ENCODE measurements around the gene TC2N. TPM values are rescaled to one million over a fixed set of nuclear protein-coding genes. Genes with fewer than 3 reads are reported as not detected.

TC2N gene
- total RNA-seq, 2 donors from 2014 or later: 17.3 to 19.5 TPM

DNA sequence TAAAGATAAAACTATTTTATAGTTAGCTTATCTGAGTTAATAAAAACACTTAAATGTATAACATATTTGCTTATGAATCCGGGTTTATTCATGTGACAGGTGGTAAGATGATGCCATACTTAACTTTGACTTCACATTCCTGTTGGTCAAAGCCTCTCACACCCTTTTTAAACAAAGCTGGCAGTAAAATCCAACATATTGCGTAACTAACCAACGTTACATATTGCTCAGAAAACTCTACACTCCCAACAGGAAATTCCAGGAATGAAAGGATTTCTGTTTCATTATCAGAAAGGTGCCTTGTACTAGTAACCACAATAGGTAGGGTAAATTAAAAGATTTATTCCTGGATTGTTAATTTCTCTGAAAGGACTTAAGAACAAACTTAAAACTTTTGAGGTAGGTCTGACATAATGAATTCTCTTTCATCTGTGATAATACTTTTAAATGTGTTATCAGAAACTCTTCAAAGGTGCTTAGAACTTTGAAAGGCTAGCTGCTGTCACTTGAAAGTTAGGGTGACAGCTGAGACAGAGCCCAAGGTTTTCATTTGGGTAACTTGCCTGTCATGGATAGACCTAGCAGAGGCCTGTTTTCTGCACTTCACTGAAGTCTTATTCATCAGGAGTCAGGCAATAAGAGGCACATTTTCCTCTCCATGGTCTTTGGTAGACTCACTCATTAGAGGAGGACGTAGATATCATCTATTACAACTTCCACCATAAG, 111.6 kb downstream of the TC2N start:
- H3K4me1 Mint-ChIP-seq: peaks cover 19% of the 10 kb centered on the region
- no peaks in the 10 kb centered on the region for H3K36me3 ChIP-seq (ENCODE audit: control insufficient read depth, insufficient read depth, low read length)
- TF ChIP-seq, protein P1, sequence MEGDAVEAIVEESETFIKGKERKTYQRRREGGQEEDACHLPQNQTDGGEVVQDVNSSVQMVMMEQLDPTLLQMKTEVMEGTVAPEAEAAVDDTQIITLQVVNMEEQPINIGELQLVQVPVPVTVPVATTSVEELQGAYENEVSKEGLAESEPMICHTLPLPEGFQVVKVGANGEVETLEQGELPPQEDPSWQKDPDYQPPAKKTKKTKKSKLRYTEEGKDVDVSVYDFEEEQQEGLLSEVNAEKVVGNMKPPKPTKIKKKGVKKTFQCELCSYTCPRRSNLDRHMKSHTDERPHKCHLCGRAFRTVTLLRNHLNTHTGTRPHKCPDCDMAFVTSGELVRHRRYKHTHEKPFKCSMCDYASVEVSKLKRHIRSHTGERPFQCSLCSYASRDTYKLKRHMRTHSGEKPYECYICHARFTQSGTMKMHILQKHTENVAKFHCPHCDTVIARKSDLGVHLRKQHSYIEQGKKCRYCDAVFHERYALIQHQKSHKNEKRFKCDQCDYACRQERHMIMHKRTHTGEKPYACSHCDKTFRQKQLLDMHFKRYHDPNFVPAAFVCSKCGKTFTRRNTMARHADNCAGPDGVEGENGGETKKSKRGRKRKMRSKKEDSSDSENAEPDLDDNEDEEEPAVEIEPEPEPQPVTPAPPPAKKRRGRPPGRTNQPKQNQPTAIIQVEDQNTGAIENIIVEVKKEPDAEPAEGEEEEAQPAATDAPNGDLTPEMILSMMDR (conservative IDR thresholded peaks at IDR 0.05): no peak
- no peaks in the 10 kb centered on the region for H3K27me3 Mint-ChIP-seq (ENCODE audit: insufficient read depth)
- no peak overlapping the region for H3K9ac ChIP-seq (ENCODE audit: extremely low read depth, low read length, poor library complexity, severe bottlenecking)
- H3K27ac ChIP-seq (ENCODE audit: low read depth, low read length): no peak overlapping the region
- DNase-seq: no peak
- no peaks in the 10 kb centered on the region for H3K9me3 ChIP-seq (ENCODE audit: control insufficient read depth, low read length)
- no peak overlapping the region for H3K4me3 ChIP-seq (ENCODE audit: low read length)
- no peak overlapping the region for H3K4me3 Mint-ChIP-seq
- H3K27me3 ChIP-seq (ENCODE audit: control insufficient read depth, insufficient read depth, low read length, poor library complexity, severe bottlenecking): no peaks in the 10 kb centered on the region
- no peak overlapping the region for H3K27ac Mint-ChIP-seq
- H3K4me1 ChIP-seq (ENCODE audit: control insufficient read depth, insufficient read depth, low read length): peaks cover 6% of the 10 kb centered on the region
- peaks cover 6% of the 10 kb centered on the region for H3K9me3 Mint-ChIP-seq
- WGBS, 2 experiments (ENCODE audit: insufficient coverage in 1 of 2, insufficient read length in 1 of 2): 0 to 58% methylated on average over 1 to 4 of the region's 4 CpGs
- H3K36me3 Mint-ChIP-seq (ENCODE audit: low read depth): peaks cover 5% of the 10 kb centered on the region

DNA sequence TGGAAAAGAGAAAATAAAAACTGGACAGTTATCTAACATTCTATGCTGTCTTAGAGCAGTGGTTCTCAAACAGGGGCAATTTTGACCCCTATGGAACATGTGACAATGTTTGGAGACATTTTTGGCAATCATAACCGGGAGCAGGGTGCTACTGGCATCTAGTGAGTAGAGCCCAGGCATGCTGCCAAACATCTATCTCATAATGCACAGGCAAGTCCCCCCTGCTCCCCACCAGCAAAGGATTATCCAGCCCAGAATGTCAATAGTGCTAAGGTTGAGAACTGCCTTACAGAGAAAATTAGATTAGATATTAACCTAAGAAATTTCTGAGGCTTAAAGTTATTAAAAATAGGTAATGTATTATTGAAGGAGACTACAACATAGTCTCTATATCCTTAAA, 112.5 kb downstream of the TC2N start:
- Histone ChIP-seq H3K9ac (ENCODE audit: extremely low read depth, low read length, poor library complexity, severe bottlenecking) (no peak overlapping the region), H3K9me3 (ENCODE audit: control insufficient read depth, low read length) (no peaks in the 10 kb centered on the region), H3K4me3 (ENCODE audit: low read length) (no peak overlapping the region), H3K27me3 (ENCODE audit: control insufficient read depth, insufficient read depth, low read length, poor library complexity, severe bottlenecking) (no peaks in the 10 kb centered on the region), H3K36me3 (ENCODE audit: control insufficient read depth, insufficient read depth, low read length) (no peaks in the 10 kb centered on the region), H3K27ac (ENCODE audit: low read depth, low read length) (no peak overlapping the region), H3K4me1 (ENCODE audit: control insufficient read depth, insufficient read depth, low read length) (peaks cover 6% of the 10 kb centered on the region)
- Mint-ChIP-seq H3K36me3 (ENCODE audit: low read depth) (peaks cover 3% of the 10 kb centered on the region), H3K27me3 (ENCODE audit: insufficient read depth) (no peaks in the 10 kb centered on the region), H3K27ac (no peak overlapping the region), H3K9me3 (no peaks in the 10 kb centered on the region), H3K4me1 (peaks cover 19% of the 10 kb centered on the region), H3K4me3 (no peak overlapping the region)
- DNase-seq: no peak
- 100% methylated on average over 1 of the region's 1 CpG; no CpG with 5 or more reads in 1 of the 2 experiments for WGBS, 2 experiments (ENCODE audit: insufficient coverage in 1 of 2, insufficient read length in 1 of 2)
- TF ChIP-seq, protein P1 (conservative IDR thresholded peaks at IDR 0.05): no peak

DNA sequence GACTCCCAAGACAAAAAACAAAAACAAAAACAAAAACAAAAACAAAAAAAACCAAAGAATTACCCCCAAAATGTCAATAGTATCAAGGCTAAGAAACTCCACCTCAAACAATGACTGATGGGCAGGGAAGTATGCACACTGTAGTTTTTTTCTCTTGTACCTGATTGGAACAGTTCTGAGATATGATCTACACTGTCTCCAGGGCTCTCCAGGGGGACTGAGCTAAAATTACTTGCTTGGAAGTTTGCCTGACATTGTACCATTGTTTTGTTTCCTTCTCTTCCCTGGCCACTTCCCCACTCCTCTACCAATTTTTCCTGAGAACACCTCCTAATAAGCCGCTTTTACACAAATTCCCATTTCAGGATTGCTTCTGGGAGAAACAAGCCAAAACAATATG, 113.2 kb downstream of the TC2N start:
- no peaks in the 10 kb centered on the region for H3K36me3 ChIP-seq (ENCODE audit: control insufficient read depth, insufficient read depth, low read length)
- no peak overlapping the region for H3K4me3 ChIP-seq (ENCODE audit: low read length)
- DNase-seq: no peak
- no peaks in the 10 kb centered on the region for H3K9me3 Mint-ChIP-seq
- 100% methylated on average over 1 of the region's 1 CpG; no CpG with 5 or more reads in 1 of the 2 experiments for WGBS, 2 experiments (ENCODE audit: insufficient coverage in 1 of 2, insufficient read length in 1 of 2)
- TF ChIP-seq, protein P1 (conservative IDR thresholded peaks at IDR 0.05): no peak
- no peaks in the 10 kb centered on the region for H3K36me3 Mint-ChIP-seq (ENCODE audit: low read depth)
- H3K27ac Mint-ChIP-seq: no peak overlapping the region
- H3K4me1 ChIP-seq (ENCODE audit: control insufficient read depth, insufficient read depth, low read length): peaks cover 6% of the 10 kb centered on the region
- no peaks in the 10 kb centered on the region for H3K27me3 ChIP-seq (ENCODE audit: control insufficient read depth, insufficient read depth, low read length, poor library complexity, severe bottlenecking)
- no peak overlapping the region for H3K4me3 Mint-ChIP-seq
- peaks cover 19% of the 10 kb centered on the region for H3K4me1 Mint-ChIP-seq
- no peaks in the 10 kb centered on the region for H3K9me3 ChIP-seq (ENCODE audit: control insufficient read depth, low read length)
- H3K27me3 Mint-ChIP-seq (ENCODE audit: insufficient read depth): no peaks in the 10 kb centered on the region
- no peak overlapping the region for H3K9ac ChIP-seq (ENCODE audit: extremely low read depth, low read length, poor library complexity, severe bottlenecking)
- H3K27ac ChIP-seq (ENCODE audit: low read depth, low read length): no peak overlapping the region

Measured in endodermal cell (in vitro differentiated cells).